Lower leg skin (tissue), 4 donors: ENCODE data around the gene PDSS1. TPM values are rescaled to one million over a fixed set of nuclear protein-coding genes. Genes with fewer than 3 reads are reported as not detected.
"Not testable (repeated sequence)": the region's sequence is repeated elsewhere in the genome, so short reads cannot be mapped to it uniquely, and the experiment has no call there.

Experiments used
- DNase-seq, 2 donors: peaks; one replicate each; pipeline ENCODE4 v3.0.0-alpha.2; 2019; ENCODE audit warnings: low spot score in 2 of 2
- H3K4me3 ChIP-seq: fragments of 200-600 bp; sonication (generic); 2 replicates; pipeline ENCODE4 v1.5.1; 2017; ENCODE audit warnings: mild to moderate bottlenecking, low read depth; ENCODE audit not compliant: poor library complexity, severe bottlenecking
- CTCF ChIP-seq, 3 donors: fragments of 450-650 bp; IDR thresholded peaks; one replicate each; pipeline ENCODE4 v1.5.1; 2016; ENCODE audit warnings: antibody characterized with exemption in 3 of 3, mild to moderate bottlenecking in 3 of 3, moderate library complexity in 2 of 3
- POLR2A ChIP-seq, 2 donors: fragments of 450-650 bp; IDR thresholded peaks; one replicate each; pipeline ENCODE4 v1.6.1; 2016 to 2017; ENCODE audit warnings: antibody characterized with exemption in 2 of 2, mild to moderate bottlenecking in 1 of 2, moderate library complexity in 1 of 2
- whole genome bisulfite sequencing, 2 donors: methylation state at CpG; one replicate each; pipeline ENCODE4 v1.1.5; 2018; 5-methylcytosine and 5-hydroxymethylcytosine counted together
- intact Hi-C: fragments of 100-400 bp; cut with DNase I; formaldehyde crosslinking; loops from one replicate; pipeline ENCODE4 v1.15.0; 2023; ENCODE audit warnings: low total_unique reads
- total RNA-seq, 4 donors: library from RNA; depleted of rRNA; stranded (reverse); fragments of >200 nt; gene quantifications; one replicate each; pipeline ENCODE4 v1.1.0, GENCODE V29; 2016

Gene PDSS1
- 1 to 10 TPM; 1.4 to 4.7 (median 2.7) TPM for total RNA-seq

GRCh38 chr10:26697163-26697921, at the start of gene PDSS1:
PDSS1 (plus strand) TSS chr10:26697701; CDS start chr10:26697712, 11 bp downstream.
- DNase-seq: peak; percentile 46 to 94
- TF ChIP-seq POLR2A (IDR thresholded peaks at IDR 0.05) (no peak), CTCF (IDR thresholded peaks at IDR 0.05) (no peak)
- H3K4me3 ChIP-seq: peak within 1 kb of the TSS; percentile 89
- WGBS, 2 donors: 0 to 1% methylated on average over 31 to 67 of the region's 82 CpGs
- intact Hi-C loops: no loop called here

GRCh38 chr10:26648245-26648636, 49.3 kb upstream of the PDSS1 start:
- H3K4me3 ChIP-seq, DNase-seq, intact Hi-C loops: not testable (repeated sequence)
- WGBS, 2 donors: 55 to 77% methylated on average over 3 of the region's 3 CpGs

GRCh38 chr10:26650406-26650805, 47.1 kb upstream of the PDSS1 start:
- intact Hi-C loops: no loop called here
- TF ChIP-seq POLR2A (IDR thresholded peaks at IDR 0.05): no peak
- H3K4me3 ChIP-seq: no peak overlapping the region
- no peak for DNase-seq
- 39 to 58% methylated on average over 4 of the region's 4 CpGs for WGBS, 2 donors

- DNase-seq: not testable (repeated sequence)
Observed at GRCh38 chr10:26651476-26651875, 46.0 kb upstream of the PDSS1 start.

GRCh38 chr10:26653004-26653403, 44.5 kb upstream of the PDSS1 start:
- WGBS, 2 donors: 92% methylated on average over 17 to 18 of the region's 18 CpGs
- intact Hi-C loops: no loop called here
- no peak for TF ChIP-seq CTCF (IDR thresholded peaks at IDR 0.05)
- no peak for TF ChIP-seq POLR2A (IDR thresholded peaks at IDR 0.05)
- no peak overlapping the region for H3K4me3 ChIP-seq
- no peak for DNase-seq

More at GRCh38 chr10:26651476-26651875, 46.0 kb upstream of the PDSS1 start:
- intact Hi-C loops, H3K4me3 ChIP-seq: not testable (repeated sequence)
- 39 to 55% methylated on average over 2 of the region's 2 CpGs for WGBS, 2 donors

- intact Hi-C loops: no loop called here
- no peak for TF ChIP-seq POLR2A (IDR thresholded peaks at IDR 0.05)
- TF ChIP-seq CTCF (IDR thresholded peaks at IDR 0.05): no peak
- no peak for DNase-seq
- no peak overlapping the region for H3K4me3 ChIP-seq
- WGBS, 2 donors: 41 to 64% methylated on average over 1 of the region's 1 CpG
Observed at GRCh38 chr10:26655746-26656145, 41.8 kb upstream of the PDSS1 start.

GRCh38 chr10:26662864-26663263, 34.6 kb upstream of the PDSS1 start:
- H3K4me3 ChIP-seq: no peak overlapping the region
- WGBS, 2 donors: 70 to 85% methylated on average over 2 of the region's 2 CpGs
- TF ChIP-seq CTCF (IDR thresholded peaks at IDR 0.05) (no peak), POLR2A (IDR thresholded peaks at IDR 0.05) (no peak)
- DNase-seq: no peak
- intact Hi-C loops: no loop called here
